Stimulated activated CD8-positive, alpha-beta memory T cell treated with anti-CD3 and anti-CD28 coated beads, Interleukin-15, amount 100 ng/mL, for 1 hour (primary cell): ENCODE measurements around the gene NUP214.
"Not testable (repeated sequence)": the region's sequence is repeated elsewhere in the genome, so short reads cannot be mapped to it uniquely, and the experiment has no call there.

ENCODE experiments used
- DNase-seq: peaks from one replicate; pipeline ENCODE4 v3.0.0-alpha.2; 2020; ENCODE audit warnings: low read depth

The NUP214 gene

DNA sequence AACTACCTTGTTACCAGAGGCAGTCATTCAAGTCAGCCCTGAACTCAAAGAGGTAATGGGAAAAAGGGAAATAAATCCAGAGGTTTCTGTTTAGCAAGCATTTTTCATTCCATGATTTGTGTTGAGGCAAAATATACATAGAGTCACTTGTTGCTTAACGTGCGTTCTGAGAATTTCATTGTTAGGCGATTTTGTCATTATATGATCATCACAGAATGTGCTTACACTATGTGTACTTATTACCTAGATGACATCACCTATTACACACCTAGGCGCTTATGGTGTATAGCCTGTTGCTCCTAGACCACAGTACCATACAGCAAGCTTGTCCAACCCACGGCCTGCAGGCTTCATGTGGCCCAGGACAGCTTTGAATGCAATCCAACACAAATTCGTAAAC, 36.2 kb downstream of the NUP214 start:
- no peak for DNase-seq

DNA sequence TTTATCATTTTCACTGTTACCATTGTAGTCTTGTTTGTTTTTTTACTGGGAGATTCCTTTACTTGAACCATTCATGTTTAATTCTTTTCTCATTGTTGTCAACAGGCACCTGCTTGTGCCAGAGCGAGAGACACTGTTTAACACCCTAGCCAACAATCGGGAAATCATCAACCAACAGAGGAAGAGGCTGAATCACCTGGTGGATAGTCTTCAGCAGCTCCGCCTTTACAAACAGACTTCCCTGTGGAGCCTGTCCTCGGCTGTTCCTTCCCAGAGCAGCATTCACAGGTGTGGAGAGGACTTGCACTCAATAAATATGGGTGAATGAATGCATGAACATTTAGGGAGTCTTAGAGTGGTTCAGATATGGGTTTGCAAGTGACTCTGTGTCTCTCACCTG, 37.5 kb downstream of the NUP214 start:
- no peak for DNase-seq

DNA sequence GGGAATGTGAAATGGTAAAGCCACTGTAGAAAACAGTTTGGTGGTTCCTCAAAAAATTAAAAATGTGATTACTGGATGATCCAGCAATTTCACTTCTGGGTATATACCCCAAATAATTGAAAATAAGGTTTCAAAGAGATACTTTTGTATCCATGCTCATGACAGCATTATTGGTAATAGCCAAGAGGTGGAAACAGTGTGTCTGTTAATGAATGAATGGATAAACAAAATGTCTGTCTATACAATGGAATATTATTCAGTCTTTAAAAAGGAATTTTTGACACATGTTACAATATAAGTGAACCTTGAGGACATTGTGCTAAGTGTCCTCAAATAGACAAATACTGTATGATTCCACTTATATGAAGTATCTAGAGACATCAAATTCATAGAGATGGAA, 40.1 kb downstream of the NUP214 start:
- DNase-seq: no peak

DNA sequence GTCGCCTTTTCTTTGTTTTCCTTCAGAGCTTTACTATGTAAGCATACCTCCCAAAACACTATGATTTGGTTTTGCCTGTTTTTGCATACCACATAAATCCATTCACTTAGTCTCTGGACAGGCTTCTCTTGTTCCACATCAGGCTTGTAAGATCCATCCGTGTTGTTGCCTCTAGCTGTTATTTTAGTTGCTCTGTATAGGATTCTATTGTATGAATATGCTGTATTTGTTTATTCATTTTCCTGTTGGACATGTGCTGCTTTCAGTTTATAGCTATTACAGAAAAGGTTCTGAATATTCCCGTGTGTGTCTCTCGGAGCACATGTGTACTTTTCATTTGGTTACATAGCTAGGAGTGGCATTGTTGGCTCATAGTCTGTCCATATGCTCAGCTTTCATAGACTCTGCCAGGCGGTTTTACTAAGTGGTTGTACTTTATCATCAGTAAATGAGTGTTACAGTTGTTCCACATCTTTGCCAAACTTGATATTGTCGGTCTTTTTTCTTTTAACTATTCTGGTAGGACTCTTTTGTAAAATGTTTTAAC, 41.8 kb downstream of the NUP214 start:
- DNase-seq: no peak

DNA sequence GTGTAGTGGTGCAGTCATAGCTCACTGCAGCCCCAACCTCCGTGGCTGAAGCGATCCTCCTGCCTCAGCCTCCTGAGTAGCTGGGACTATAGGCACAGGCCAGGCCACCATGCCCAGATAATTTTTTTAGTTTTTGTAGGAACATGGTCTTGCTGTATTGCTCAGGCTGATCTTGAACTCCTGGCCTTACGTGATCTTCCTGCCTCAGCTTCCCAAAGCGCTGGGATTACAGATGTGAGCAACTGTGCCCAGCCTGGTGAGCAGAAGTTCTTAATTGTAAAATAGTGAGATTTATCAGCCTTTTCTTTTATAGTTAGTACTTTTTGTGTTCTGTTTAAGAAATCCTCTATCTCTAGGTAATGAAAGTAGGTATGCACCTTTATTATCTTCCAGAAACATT, 42.5 kb downstream of the NUP214 start:
- no peak for DNase-seq

DNA sequence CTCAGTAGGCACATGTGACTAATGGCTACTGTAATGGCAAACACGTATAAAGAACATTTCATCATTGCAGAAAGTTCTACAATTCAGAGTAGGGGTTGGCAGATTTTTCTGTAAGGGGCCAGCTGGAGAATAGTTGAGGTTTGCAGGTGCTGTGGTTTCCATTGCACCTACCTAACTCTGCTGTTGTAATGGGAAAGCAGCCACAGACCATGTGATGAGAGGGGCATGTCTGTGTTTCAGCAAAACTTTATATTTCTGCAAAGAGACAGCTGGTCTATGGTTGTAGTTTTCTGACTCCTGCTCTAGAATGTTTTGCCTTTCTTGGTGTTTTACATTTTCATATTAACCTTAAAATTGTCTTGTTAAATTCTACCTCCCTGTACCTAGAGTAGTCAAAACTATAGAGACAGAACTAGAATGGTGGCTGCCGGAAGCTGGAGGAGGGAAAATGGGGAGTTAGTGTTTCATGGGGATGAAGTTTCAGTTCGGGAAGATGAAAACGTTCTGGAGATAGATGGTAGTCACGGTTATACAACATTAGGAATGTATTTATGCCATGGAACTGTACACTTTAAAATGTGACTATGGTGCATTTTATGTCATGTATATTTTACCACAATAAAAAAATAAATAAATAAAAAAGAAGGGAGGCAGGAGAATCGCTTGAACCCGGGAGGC, 44.3 kb downstream of the NUP214 start:
- no peak for DNase-seq

DNA sequence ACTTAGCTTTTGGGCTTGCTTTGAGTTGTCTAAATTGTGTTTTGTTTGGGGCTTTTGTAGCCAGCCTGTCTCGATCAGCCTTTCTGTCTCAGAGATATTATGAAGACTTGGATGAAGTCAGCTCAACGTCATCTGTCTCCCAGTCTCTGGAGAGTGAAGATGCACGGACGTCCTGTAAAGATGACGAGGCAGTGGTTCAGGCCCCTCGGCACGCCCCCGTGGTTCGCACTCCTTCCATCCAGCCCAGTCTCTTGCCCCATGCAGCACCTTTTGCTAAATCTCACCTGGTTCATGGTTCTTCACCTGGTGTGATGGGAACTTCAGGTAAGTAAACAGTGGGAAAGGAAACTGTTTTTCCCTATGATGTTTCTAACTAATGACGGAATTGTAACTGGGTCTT, 48.6 kb downstream of the NUP214 start:
- no peak for DNase-seq

DNA sequence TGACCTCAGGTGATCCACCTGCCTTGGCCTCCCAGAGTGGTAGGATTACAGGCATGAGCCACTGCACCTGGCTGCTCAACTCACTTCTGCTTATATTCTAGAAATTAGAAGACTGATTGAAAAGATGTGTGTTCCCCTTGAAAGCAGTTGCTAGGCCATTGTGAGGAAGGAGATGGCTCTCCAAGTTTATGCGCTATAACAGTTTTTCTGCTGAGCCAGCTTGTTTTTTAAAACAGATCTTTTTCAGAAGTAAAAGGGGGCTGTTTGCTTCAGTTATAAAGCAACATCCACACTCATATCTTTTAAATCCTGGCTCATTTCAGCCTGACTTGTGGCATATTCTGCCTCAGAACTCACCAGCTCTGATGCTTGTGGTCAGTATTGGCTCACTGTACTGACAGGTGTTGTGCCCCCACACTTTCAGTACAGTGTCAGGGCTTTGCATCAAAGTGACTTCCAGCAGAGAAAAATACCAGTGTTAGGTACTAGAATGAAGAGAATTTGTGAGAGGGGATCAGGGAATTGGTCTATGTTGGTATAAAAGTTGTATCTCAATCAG, 49.4 kb downstream of the NUP214 start:
- DNase-seq: no peak

DNA sequence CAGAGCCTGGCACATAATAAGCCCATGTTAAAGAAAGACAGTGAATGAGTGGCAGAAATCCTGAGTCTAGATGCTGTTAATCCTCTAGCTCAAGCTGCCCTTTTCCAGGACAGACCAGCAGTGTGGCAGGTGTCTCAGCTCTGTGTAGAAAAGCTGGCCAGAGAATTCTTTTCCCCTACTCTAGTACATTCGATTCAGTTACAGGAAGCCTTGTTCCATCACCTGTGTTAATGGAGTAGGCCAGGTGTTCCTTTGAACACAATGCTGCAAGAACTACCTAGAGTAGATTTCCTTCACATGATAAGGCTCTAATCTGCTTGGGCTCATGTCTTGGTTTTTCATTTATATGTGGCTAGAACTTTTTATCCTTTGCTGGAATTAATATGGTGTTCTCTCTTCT, 52.5 kb downstream of the NUP214 start:
- DNase-seq: no peak

DNA sequence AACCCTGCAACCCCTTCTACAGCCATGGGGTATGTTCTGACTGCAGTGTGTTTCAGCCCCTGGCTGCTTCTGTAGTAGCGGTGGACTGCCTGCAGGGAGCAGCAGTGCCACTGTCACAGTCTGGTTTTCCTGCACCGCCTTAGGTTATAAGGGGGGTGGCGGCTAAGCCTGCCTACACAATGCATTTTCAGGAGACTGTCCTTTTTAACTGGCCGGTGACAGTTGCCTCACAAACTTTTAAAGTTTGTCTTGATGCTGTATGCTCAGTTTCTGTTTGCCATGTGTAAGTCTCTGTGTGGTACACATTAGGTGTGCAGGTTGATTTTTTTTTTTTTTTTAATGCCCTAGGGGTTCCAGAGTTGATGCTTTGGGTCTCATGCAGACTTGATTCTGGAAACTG, 53.0 kb downstream of the NUP214 start:
- DNase-seq: peak; percentile 61

DNA sequence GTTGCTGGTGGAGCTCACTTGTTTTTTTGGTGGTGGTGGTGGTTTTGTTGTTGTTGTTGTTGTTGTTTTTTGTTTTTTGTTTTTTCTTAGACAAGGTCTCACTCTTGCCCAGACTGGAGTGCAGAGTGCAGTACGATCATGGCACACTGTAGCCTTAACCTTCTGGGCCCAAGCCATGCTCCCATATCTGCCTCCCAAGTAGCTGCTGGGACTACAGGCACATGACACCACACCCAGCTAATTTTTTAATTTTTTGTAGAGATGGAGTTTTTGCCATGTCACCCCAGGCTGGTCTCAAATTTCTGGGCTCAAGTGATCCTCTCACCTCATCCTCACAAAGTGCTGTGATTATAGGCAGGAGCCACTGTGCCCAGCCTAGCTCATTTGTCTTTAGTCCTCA, 53.5 kb downstream of the NUP214 start:
- no peak for DNase-seq

DNA sequence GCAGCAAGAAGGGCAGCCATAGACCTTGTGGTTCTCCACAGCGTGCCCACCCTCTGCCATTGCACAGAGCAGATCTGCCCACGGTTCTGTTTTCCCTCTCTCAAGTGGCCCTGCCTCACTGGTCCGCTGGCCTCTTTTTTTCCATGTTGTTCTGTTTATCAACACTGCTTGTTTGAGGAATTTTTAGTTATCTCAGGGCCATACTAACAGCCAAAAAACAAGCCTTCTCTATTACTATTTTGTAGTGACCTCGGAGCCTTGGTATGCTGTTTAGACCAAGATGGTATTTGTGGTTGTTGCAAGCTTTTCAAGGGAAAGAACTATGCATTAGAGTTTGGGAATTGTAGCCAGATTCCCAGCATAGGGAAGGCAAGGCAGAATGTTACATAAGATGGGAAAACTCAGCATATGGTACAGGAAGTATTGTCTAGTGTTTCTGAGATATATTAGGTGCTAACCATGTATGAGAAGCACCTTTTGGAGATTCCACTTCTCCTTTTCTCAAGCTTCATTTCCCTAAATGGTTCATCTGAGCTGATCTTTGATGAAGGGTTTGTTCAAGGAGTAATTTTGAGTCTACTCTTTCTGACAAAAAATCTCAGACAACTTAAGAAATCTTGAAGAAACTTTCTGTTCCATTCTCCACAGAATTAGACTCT, 54.3 kb downstream of the NUP214 start:
- no peak for DNase-seq

DNA sequence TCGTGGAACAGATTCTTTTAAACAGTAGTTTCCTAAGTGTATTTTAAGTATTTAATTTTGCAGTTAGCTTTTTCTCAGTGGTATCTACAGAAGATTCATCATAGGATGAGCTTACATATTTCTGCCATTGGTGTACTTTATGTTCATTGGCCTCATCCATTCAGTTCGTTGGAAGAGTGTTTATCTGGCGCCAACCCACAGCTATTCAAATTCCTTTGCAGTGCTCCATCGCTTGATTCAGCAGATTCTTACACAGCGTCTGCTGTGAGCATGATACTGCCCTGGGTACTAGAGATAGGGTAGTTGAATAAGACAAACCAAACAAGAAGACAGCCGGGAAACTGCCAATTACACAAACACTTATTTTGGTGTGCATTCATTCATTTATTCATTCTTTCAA, 55.1 kb downstream of the NUP214 start:
- DNase-seq: no peak

DNA sequence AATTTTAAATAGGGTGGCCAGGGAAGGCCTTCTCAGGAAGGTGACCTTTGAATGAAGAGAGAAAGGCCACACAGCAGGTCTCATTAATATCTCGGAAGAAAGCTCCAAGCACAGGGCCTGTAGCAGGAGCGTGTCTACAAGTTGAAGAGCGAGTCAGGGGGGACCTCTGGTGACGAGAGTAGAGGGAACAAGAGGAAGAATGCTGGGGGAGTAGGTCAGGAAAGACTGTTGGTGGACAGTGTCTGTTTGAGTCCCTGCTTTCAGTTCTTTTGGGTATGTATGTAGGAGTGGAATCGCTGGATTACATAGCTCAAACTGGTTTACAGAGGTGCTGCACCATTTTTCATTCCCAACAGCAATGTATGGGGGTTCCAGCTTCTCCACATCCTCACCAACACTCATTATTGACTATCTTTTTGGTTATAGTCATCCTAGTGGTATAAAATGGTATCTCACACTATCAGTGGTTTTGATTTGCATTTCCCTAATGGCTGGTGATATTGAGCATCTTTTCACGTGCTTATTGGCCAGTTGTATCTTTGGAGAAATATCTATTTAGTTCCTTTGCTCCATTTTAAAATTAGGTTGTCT, 55.8 kb downstream of the NUP214 start:
- DNase-seq: no peak

DNA sequence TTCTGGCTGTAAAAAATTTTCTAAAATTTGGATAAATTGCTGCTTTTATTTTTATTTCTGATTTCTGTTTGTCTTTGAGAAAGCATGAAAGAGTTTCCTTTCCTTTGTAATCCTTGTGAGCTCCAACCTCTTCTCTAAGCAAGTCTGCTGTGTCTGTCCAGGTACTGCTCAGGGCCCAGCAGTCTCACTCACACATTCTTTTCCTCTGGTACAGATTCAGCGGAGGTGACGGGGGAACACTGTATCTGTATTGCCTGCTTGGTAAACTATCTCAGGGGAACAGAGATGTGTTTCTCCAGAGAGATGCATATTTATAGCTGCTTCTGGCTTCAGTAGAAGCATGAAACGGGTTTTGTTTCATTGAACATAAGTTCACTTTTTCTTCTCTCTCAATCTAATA, 60.5 kb downstream of the NUP214 start:
- DNase-seq: no peak

DNA sequence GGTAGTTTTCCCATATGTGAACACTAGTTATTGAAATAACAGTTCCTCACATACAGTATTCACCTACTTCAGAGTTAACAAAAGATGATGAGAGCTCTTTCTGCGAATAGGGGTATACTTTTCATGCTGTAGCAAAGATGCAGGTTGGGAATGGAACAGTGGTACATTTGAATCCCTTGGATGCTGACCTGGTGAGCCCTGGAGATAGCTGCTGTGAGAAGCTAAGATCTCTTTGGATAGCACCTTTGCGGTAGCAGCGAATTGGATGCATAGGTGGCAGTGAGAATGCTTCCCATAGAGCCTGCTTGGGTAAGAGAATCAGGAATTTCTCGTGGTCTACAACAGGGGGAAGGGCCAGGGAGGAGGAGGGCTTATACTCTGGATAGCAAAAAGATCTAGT, 61.2 kb downstream of the NUP214 start:
- no peak for DNase-seq

DNA sequence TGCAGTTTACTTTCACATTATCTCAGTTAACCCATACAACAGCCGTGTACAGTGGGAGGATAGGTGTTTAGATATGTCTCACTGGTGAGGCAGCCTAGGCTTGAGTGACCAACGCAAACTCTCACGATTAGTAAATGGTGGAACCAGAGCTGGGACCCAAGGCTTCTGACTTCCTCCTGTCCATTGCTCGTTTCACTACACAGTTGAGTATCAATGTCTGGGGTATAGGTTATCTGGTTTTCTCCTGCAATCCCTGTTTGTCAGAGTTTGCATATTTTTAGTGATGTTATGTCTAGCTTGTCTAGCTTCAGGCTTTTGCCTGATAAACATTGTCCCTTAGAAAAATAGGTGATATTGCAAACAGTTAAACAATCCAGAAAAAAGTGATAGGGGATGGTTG, 62.6 kb downstream of the NUP214 start:
- DNase-seq: no peak

DNA sequence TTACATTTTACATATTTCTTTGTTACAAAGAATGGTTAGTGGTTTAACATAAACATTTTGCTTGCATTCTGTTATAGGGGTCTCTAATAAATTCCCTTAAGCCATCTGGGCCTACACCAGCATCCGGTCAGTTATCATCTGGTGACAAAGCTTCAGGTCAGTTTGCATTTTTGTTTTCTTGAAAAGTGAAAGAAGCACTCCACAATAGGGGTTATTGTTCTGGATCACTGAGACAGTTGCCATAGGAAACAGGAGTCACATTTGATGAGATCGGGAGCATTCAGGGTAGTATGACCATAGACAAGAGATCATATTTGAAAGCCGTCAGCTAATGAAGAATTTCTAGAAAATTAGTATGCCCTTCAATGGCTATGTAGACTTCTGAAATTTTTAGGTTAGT, 63.6 kb downstream of the NUP214 start:
- no peak for DNase-seq

DNA sequence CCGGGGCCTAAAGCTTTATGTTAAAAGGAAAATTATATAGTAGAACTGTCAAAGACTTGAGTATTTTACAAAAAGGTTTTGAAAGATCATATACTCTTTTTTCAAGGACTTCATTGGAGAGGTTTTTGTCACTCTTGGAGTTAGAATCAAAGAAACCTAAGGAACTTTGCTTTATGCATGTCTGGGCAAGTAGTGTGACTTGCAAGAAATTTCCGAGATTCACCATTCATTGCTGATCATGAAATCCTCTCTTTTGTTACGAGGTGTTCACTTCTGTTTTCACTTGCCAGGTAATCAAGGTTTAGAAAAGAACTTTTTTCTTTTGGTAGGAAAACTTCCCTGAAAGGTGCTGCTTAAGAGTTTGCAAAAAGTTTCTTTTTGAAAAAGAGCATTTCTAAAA, 64.8 kb downstream of the NUP214 start:
- no peak for DNase-seq

DNA sequence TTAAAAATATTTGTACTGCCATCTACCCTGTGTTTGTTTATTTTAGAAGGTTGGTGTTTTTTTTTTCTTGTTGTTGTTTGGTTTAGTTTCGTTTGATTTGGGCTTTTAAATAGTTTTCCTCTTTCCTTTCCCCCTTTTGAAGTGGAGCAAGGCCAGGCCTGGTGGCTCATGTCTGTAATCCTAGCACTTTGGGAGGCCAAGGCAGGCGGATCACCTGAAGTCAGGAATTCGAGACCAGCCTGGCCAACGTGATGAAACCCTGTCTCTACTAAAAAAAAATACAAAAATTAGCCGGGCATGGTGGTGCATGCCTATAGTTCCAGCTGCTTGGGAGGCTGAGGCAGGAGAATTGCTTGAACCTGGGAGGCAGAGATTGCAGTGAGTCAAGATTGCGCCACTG, 65.6 kb downstream of the NUP214 start:
- not testable (repeated sequence) for DNase-seq

DNA sequence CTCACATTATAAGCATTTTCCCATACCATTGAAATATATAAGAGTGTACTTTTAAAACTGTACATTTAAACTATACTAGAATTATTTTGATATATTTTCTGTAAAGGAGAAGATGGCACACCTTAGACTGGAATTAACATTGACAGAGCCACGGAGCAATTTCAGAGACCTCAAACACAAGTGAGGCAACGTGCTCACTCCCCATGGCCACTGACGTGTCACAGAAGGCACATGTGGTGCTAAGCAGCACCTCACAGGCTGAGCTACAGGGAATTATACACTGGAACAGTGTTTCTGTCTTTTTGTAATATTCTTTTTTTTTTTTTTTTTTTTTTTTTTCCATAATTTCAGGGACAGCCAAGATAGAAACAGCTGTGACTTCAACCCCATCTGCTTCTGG, 66.5 kb downstream of the NUP214 start:
- DNase-seq: no peak

DNA sequence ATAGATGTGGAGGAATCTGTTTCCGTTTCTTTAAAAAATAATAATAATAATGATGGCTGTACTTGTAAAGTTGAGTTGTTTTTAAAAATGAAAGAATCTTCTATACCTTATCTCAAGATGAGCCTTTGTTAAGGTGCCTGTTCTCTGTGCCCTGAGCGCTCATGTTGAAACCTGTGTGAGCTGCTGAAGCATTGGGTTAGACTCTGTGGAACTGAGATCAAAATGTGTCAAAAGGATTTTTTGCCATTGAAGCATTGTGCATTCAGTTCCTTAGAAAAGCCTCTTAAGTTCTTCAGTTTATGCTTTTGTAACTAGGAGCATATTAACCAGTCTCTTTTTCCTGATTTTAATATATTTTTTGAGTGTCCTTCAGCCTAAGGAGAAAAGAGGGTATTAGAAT, 67.7 kb downstream of the NUP214 start:
- DNase-seq: no peak

DNA sequence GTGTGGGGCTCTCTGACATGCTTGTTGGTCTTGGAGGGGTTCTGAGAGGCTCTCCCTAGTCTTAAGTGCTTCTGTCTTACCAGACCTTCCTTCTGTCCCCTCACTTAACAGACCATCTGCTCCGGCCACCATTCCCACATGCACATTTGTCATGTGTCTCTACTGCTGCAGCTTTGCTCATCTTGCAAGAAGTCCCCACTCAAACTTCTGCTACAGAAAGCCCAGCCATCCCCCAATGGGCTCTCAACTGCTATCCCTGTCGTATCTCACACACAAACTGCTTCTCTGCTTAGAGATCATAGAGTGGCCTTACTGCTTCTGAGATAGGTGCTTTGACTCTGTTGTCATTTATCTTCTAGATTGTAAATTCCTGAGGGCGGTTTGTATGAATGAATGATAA, 69.4 kb downstream of the NUP214 start:
- no peak for DNase-seq
